ENCODE data around the gene ATOX1. TPM values are rescaled to one million over a fixed set of nuclear protein-coding genes. Genes with fewer than 3 reads are reported as not detected.

Gene ATOX1
- total RNA-seq, 1 donor from 2014 or later = 265 TPM

GRCh38 chr5:151779531-151780125, 21.2 kb upstream of the ATOX1 start:
- H3K27ac Mint-ChIP-seq (ENCODE audit: unreplicated experiment) = no peak overlapping the region
- H4K20me1 ChIP-seq (ENCODE audit: insufficient read depth, low read length) = peaks cover 98% of the 10 kb centered on the region

GRCh38 chr5:151775025-151775606, 16.7 kb upstream of the ATOX1 start:
- H3K27ac ChIP-seq (ENCODE audit: low read depth, low read length) = no peak overlapping the region
- no peaks in the 10 kb centered on the region for H3K27me3 ChIP-seq (ENCODE audit: insufficient read depth, low read length)
- peaks cover 22% of the 10 kb centered on the region for H3K4me1 ChIP-seq (ENCODE audit: insufficient read depth, low read length)
- peak overlapping the region; percentile 93 for H3K4me3 Mint-ChIP-seq (ENCODE audit: unreplicated experiment)
- H3K9ac ChIP-seq (ENCODE audit: low read length) = peak overlapping the region; percentile 93
- FAIRE-seq = no peak
- no peaks in the 10 kb centered on the region for H3K9me3 ChIP-seq (ENCODE audit: insufficient read depth, low read depth, low read length)
- peaks cover 80% of the 10 kb centered on the region for H4K20me1 ChIP-seq (ENCODE audit: insufficient read depth, low read length)
- H3K4me1 Mint-ChIP-seq (ENCODE audit: low read depth, unreplicated experiment) = peaks cover 31% of the 10 kb centered on the region
- no peak overlapping the region for H3K27ac Mint-ChIP-seq (ENCODE audit: unreplicated experiment)
- peak overlapping the region; percentile 91 for H3K4me2 ChIP-seq (ENCODE audit: low read length)
- peaks cover 8% of the 10 kb centered on the region for H3K36me3 ChIP-seq (ENCODE audit: insufficient read depth, low read length)
- no peak for DNase-seq (ENCODE audit: low read depth)
- peak overlapping the region; percentile 97 for H3K4me3 ChIP-seq (ENCODE audit: insufficient read depth, low read depth, low read length)
- no peak overlapping the region for H2AFZ ChIP-seq (ENCODE audit: low read depth, low read length)
- TF ChIP-seq EZH2 (IDR thresholded peaks at IDR 0.05; ENCODE audit: insufficient read depth, low read length) (no peak), CTCF (IDR thresholded peaks at IDR 0.05; ENCODE audit: insufficient read depth, low read depth, low read length) (no peak)
- no peaks in the 10 kb centered on the region for H3K9me3 Mint-ChIP-seq (ENCODE audit: unreplicated experiment)
- H3K36me3 Mint-ChIP-seq (ENCODE audit: low read depth, unreplicated experiment) = peaks cover 3% of the 10 kb centered on the region
- H3K27me3 Mint-ChIP-seq (ENCODE audit: low read depth, unreplicated experiment) = no peaks in the 10 kb centered on the region
- peaks cover 81% of the 10 kb centered on the region for H3K79me2 ChIP-seq (ENCODE audit: insufficient read depth, low read length)

More at GRCh38 chr5:151779531-151780125, 21.2 kb upstream of the ATOX1 start:
- no peaks in the 10 kb centered on the region for H3K9me3 Mint-ChIP-seq (ENCODE audit: unreplicated experiment)
- Histone ChIP-seq H2AFZ (ENCODE audit: low read depth, low read length) (no peak overlapping the region), H3K9me3 (ENCODE audit: insufficient read depth, low read depth, low read length) (no peaks in the 10 kb centered on the region), H3K4me2 (ENCODE audit: low read length) (no peak overlapping the region), H3K4me1 (ENCODE audit: insufficient read depth, low read length) (peaks cover 5% of the 10 kb centered on the region), H3K9ac (ENCODE audit: low read length) (no peak overlapping the region), H3K4me3 (ENCODE audit: insufficient read depth, low read depth, low read length) (no peak overlapping the region), H3K27me3 (ENCODE audit: insufficient read depth, low read length) (no peaks in the 10 kb centered on the region), H3K79me2 (ENCODE audit: insufficient read depth, low read length) (peaks cover 100% of the 10 kb centered on the region), H3K36me3 (ENCODE audit: insufficient read depth, low read length) (peaks cover 8% of the 10 kb centered on the region), H3K27ac (ENCODE audit: low read depth, low read length) (no peak overlapping the region)
- no peaks in the 10 kb centered on the region for H3K27me3 Mint-ChIP-seq (ENCODE audit: low read depth, unreplicated experiment)
- H3K4me1 Mint-ChIP-seq (ENCODE audit: low read depth, unreplicated experiment) = peaks cover 43% of the 10 kb centered on the region
- no peak for FAIRE-seq
- no peak for DNase-seq (ENCODE audit: low read depth)
- H3K4me3 Mint-ChIP-seq (ENCODE audit: unreplicated experiment) = peak overlapping the region; percentile 1
- peaks cover 3% of the 10 kb centered on the region for H3K36me3 Mint-ChIP-seq (ENCODE audit: low read depth, unreplicated experiment)
- TF ChIP-seq EZH2 (IDR thresholded peaks at IDR 0.05; ENCODE audit: insufficient read depth, low read length) (no peak), CTCF (IDR thresholded peaks at IDR 0.05; ENCODE audit: insufficient read depth, low read depth, low read length) (no peak)

GRCh38 chr5:151773951-151774350, 15.5 kb upstream of the ATOX1 start:
- Histone ChIP-seq H3K9me3 (ENCODE audit: insufficient read depth, low read depth, low read length) (no peaks in the 10 kb centered on the region), H3K4me2 (ENCODE audit: low read length) (peak overlapping the region; percentile 91), H3K9ac (ENCODE audit: low read length) (peak overlapping the region; percentile 93), H3K27ac (ENCODE audit: low read depth, low read length) (peak overlapping the region; percentile 6), H3K27me3 (ENCODE audit: insufficient read depth, low read length) (no peaks in the 10 kb centered on the region), H2AFZ (ENCODE audit: low read depth, low read length) (no peak overlapping the region), H3K4me3 (ENCODE audit: insufficient read depth, low read depth, low read length) (peak overlapping the region; percentile 97), H3K4me1 (ENCODE audit: insufficient read depth, low read length) (peaks cover 24% of the 10 kb centered on the region), H3K36me3 (ENCODE audit: insufficient read depth, low read length) (peaks cover 8% of the 10 kb centered on the region), H4K20me1 (ENCODE audit: insufficient read depth, low read length) (peaks cover 68% of the 10 kb centered on the region), H3K79me2 (ENCODE audit: insufficient read depth, low read length) (peaks cover 69% of the 10 kb centered on the region)
- Mint-ChIP-seq H3K27me3 (ENCODE audit: low read depth, unreplicated experiment) (no peaks in the 10 kb centered on the region), H3K4me1 (ENCODE audit: low read depth, unreplicated experiment) (peaks cover 24% of the 10 kb centered on the region), H3K36me3 (ENCODE audit: low read depth, unreplicated experiment) (peaks cover under 1% of the 10 kb centered on the region), H3K27ac (ENCODE audit: unreplicated experiment) (no peak overlapping the region), H3K9me3 (ENCODE audit: unreplicated experiment) (no peaks in the 10 kb centered on the region), H3K4me3 (ENCODE audit: unreplicated experiment) (peak overlapping the region; percentile 93)
- DNase-seq (ENCODE audit: low read depth) (peak; percentile 14), FAIRE-seq (no peak)
- TF ChIP-seq EZH2 (IDR thresholded peaks at IDR 0.05; ENCODE audit: insufficient read depth, low read length) = no peak
- no peak for TF ChIP-seq CTCF (IDR thresholded peaks at IDR 0.05; ENCODE audit: insufficient read depth, low read depth, low read length)
